Activated CD4-positive, alpha-beta T cell treated with anti-CD3 and anti-CD28 coated beads, Interleukin-2, amount 50 U/mL, for 24 hours (primary cell): ENCODE data around the gene SAMSN1.
"Not testable (repeated sequence)": the region's sequence is repeated elsewhere in the genome, so short reads cannot be mapped to it uniquely, and the experiment has no call there.

Source experiments
- DNase-seq, 2 donors: peaks; one replicate each; pipeline ENCODE4 v3.0.0-alpha.2; 2020; ENCODE audit warnings: low read depth in 1 of 2, low spot score in 1 of 2

Gene SAMSN1

GRCh38 chr21:14531757-14532316, 14.3 kb downstream of the SAMSN1 start:
- no peak for DNase-seq

GRCh38 chr21:14530592-14530991, 15.5 kb downstream of the SAMSN1 start:
- no peak for DNase-seq

- DNase-seq: no peak
Observed at GRCh38 chr21:14528815-14529214, 17.3 kb downstream of the SAMSN1 start.

GRCh38 chr21:14527696-14528652, 18.1 kb downstream of the SAMSN1 start:
- DNase-seq: no peak

- DNase-seq: no peak
Observed at GRCh38 chr21:14526836-14527695, 19.0 kb downstream of the SAMSN1 start.

GRCh38 chr21:14526199-14526598, 19.9 kb downstream of the SAMSN1 start:
- DNase-seq: no peak

- DNase-seq: peak in 1 of 2 donors; percentile 48
Observed at GRCh38 chr21:14523234-14523633, 22.9 kb downstream of the SAMSN1 start.

- DNase-seq: no peak
Observed at GRCh38 chr21:14522736-14523135, 23.4 kb downstream of the SAMSN1 start.

- no peak for DNase-seq
Observed at GRCh38 chr21:14520535-14520934, 25.6 kb downstream of the SAMSN1 start.

- no peak for DNase-seq
Observed at GRCh38 chr21:14519000-14519399, 27.1 kb downstream of the SAMSN1 start.

GRCh38 chr21:14513804-14514203, 32.3 kb downstream of the SAMSN1 start:
- DNase-seq: no peak

- DNase-seq: not testable (repeated sequence)
Observed at GRCh38 chr21:14506859-14507457, 39.2 kb downstream of the SAMSN1 start.

GRCh38 chr21:14500873-14501272, 45.2 kb downstream of the SAMSN1 start:
- no peak for DNase-seq

GRCh38 chr21:14499316-14499715, 46.8 kb downstream of the SAMSN1 start:
- DNase-seq: no peak

GRCh38 chr21:14497825-14498224, 48.3 kb downstream of the SAMSN1 start:
- DNase-seq: no peak

- no peak for DNase-seq
Observed at GRCh38 chr21:14495075-14495474, 51.0 kb downstream of the SAMSN1 start.

GRCh38 chr21:14494181-14494580, 51.9 kb downstream of the SAMSN1 start:
- DNase-seq: not testable (repeated sequence)

GRCh38 chr21:14493731-14494130, 52.4 kb downstream of the SAMSN1 start:
- no peak for DNase-seq

- DNase-seq: no peak
Observed at GRCh38 chr21:14492931-14493330, 53.2 kb downstream of the SAMSN1 start.

GRCh38 chr21:14491269-14491681, 54.8 kb downstream of the SAMSN1 start:
- no peak for DNase-seq

- no peak for DNase-seq
Observed at GRCh38 chr21:14488672-14489204, 57.4 kb downstream of the SAMSN1 start.
